Measurements from ENCODE around the gene FOXO6.

The FOXO6 gene

GRCh38 chr1:41400225-41400624 lies 39.0 kb downstream of the FOXO6 start:
- DNase-seq (ENCODE audit: low read depth in 3 of 3): no peak

GRCh38 chr1:41401899-41402298 lies 40.7 kb downstream of the FOXO6 start:
- DNase-seq (ENCODE audit: low read depth in 3 of 3): no peak

GRCh38 chr1:41404308-41404761 lies 43.1 kb downstream of the FOXO6 start:
- DNase-seq (ENCODE audit: low read depth in 3 of 3): peak in 1 of 3 donors; percentile 19

- DNase-seq (ENCODE audit: low read depth in 3 of 3): no peak
Observed at GRCh38 chr1:41407664-41408252, 46.5 kb downstream of the FOXO6 start.

- DNase-seq (ENCODE audit: low read depth in 3 of 3): no peak
Observed at GRCh38 chr1:41408691-41409090, 47.5 kb downstream of the FOXO6 start.

GRCh38 chr1:41409825-41410224 lies 48.6 kb downstream of the FOXO6 start:
- no peak for DNase-seq (ENCODE audit: low read depth in 3 of 3)

- no peak for DNase-seq (ENCODE audit: low read depth in 3 of 3)
Observed at GRCh38 chr1:41410462-41410861, 49.2 kb downstream of the FOXO6 start.

- no peak for DNase-seq (ENCODE audit: low read depth in 3 of 3)
Observed at GRCh38 chr1:41411229-41411628, 50.0 kb downstream of the FOXO6 start.

- no peak for DNase-seq (ENCODE audit: low read depth in 3 of 3)
Observed at GRCh38 chr1:41412748-41413147, 51.5 kb downstream of the FOXO6 start.

- DNase-seq (ENCODE audit: low read depth in 3 of 3): no peak
Observed at GRCh38 chr1:41413748-41414281, 52.6 kb downstream of the FOXO6 start.

GRCh38 chr1:41414296-41414695 lies 53.1 kb downstream of the FOXO6 start:
- no peak for DNase-seq (ENCODE audit: low read depth in 3 of 3)

GRCh38 chr1:41414716-41415306 lies 53.6 kb downstream of the FOXO6 start:
- no peak for DNase-seq (ENCODE audit: low read depth in 3 of 3)

GRCh38 chr1:41416081-41416480 lies 54.8 kb downstream of the FOXO6 start:
- no peak for DNase-seq (ENCODE audit: low read depth in 3 of 3)

GRCh38 chr1:41416552-41417334 lies 55.5 kb downstream of the FOXO6 start:
- DNase-seq (ENCODE audit: low read depth in 3 of 3): peak in 2 of 3 donors; percentile 27 to 44

- DNase-seq (ENCODE audit: low read depth in 3 of 3): no peak
Observed at GRCh38 chr1:41417335-41417682, 56.1 kb downstream of the FOXO6 start.

GRCh38 chr1:41417746-41418145 lies 56.5 kb downstream of the FOXO6 start:
- DNase-seq (ENCODE audit: low read depth in 3 of 3): no peak

GRCh38 chr1:41418857-41419583 lies 57.8 kb downstream of the FOXO6 start:
- no peak for DNase-seq (ENCODE audit: low read depth in 3 of 3)

GRCh38 chr1:41419584-41420295 lies 58.5 kb downstream of the FOXO6 start:
- no peak for DNase-seq (ENCODE audit: low read depth in 3 of 3)

GRCh38 chr1:41420351-41420750 lies 59.1 kb downstream of the FOXO6 start:
- DNase-seq (ENCODE audit: low read depth in 3 of 3): no peak

GRCh38 chr1:41420860-41421259 lies 59.6 kb downstream of the FOXO6 start:
- no peak for DNase-seq (ENCODE audit: low read depth in 3 of 3)

- no peak for DNase-seq (ENCODE audit: low read depth in 3 of 3)
Observed at GRCh38 chr1:41422306-41422705, 61.1 kb downstream of the FOXO6 start.
